ENCODE measurements around the gene IL18RAP.

- TF ChIP-seq EZH2 (IDR thresholded peaks at IDR 0.05; ENCODE audit: borderline replicate concordance, low read length) (no peak), CTCF (IDR thresholded peaks at IDR 0.05; ENCODE audit: low read length) (no peak)
Observed at GRCh38 chr2:102432386-102432785, 9.4 kb downstream of the IL18RAP start.

All from OCI-LY1 (cell line).